Ammon's horn (tissue), 1 donor: ENCODE results near the gene CKMT2.

ENCODE experiments used
- DNase-seq: peaks from one replicate; pipeline ENCODE4 v3.0.0-alpha.2; 2016; ENCODE audit warnings: low spot score

Gene CKMT2

GRCh38 chr5:81233080-81233634 lies at the start of gene CKMT2:
CKMT2 (plus strand) TSS chr5:81233322; CDS start chr5:81251133, 17,811 bp downstream.
- DNase-seq = peak; percentile 66

DNA sequence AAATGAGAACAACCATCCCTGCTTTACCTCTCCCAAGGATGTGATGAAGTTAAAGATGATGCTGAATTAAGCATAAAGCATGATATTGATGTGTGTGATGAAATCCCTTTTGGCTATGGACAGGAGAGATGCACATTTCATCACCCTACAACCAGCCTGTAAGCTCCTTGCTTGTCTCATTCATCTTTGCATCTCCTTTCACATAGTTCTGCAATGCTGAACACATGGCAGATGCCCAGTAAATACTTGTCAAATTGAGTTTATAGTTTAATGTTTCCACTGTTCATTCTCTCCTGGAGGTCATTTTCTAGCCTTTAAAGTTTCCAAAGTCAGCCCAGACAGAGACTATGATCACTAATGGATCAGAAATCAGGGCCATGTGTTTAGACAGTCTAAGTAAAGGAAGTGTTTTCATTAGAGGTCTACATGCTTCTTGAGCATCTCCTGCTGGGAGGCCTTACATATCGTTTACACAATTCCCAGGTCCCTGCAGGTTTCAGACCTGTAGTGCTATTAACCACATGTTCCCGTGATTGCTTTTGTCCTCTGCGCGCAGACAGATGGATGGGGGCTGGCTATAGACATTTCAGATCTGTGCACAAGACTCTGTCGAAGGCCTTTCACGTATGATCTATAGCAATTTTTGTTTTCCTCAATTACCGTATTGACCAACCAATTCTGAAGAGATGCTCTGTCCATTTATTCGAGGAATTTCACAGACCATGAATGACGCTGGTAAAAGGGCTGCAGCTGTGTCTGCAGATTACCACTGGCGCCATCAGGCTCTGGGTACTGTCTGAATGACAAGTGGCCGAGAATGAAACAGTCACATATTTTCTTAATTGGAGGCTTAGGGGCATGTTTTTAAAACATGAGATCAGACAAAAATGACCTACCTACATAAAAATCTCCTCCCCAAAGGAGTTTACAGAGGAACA lies 49.0 kb upstream of the CKMT2 start:
- no peak for DNase-seq

- DNase-seq = no peak
Measured at GRCh38 chr5:81184749-81185110, 48.4 kb upstream of the CKMT2 start.

GRCh38 chr5:81187885-81188284 lies 45.2 kb upstream of the CKMT2 start:
- no peak for DNase-seq

DNA sequence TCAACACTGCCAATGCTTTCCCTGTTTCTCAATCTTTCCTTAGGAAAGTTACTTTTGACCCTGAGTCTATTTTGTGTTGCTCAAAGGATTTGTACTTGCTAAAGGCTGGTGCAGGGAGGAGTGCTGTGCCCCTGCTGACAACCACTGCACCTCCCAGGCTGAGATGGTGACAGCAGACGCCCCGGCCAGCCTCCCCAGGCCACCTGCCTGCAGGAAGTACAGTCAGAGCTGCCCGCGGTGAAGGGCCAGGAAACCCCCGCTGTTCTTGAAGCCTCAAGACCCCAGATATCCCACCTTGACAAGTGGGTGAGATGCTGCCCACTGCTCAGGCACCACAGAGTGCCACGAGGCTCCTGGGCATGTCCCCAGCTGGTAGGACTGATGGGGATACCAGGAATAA lies 44.2 kb upstream of the CKMT2 start:
- no peak for DNase-seq

- no peak for DNase-seq
Measured at GRCh38 chr5:81189875-81190498, 43.1 kb upstream of the CKMT2 start.

DNA sequence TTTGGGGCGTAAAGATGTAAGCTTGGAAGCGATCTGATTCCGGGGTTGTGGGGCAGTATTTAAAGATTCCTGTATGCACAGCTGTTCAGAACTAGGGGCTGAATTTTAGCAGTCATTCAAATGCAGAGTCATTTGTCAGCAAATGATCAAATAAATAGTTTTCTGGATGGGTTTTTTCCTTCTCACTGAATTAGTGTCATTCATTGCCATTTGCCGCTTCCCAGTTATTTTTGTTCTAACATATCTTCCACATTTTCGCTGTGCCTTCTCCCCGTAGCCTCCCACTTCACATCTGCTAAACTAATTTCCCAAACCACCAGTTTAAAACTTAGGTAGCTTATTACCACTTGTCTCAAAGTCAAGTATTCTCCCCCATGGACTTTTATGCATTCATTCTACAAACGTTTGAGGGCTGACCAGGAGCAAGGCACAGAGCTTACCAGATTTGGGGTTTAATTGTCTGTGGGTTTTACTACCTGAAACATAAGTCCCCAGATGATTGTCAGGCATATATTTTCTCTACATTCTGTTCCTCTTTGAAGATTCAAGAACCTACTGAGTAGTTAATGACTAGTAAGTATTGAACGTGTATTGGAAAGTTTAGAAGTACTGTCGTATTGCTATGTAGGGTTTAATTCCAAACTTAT lies 41.3 kb upstream of the CKMT2 start:
- DNase-seq = peak; percentile 36

DNA sequence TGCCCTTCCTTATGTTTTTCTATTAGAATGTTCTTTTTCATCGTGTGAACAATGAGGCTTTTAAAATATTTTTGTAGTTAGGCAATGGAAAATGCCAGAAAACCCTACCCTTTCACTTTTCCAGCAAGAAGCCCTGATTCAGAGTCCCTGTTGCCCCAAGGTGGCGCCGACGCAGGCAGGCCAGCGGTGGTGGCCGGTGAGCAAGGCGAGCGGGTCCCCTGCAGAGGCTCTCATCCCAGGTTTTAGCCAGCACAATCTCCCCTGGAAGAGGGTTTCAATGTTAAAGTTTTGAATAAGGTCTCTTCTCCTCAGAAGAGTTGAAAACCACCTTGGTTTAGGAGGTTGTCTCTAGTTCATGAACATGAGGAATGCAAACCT lies 40.8 kb upstream of the CKMT2 start:
- DNase-seq = no peak

GRCh38 chr5:81194633-81195334 lies 38.3 kb upstream of the CKMT2 start:
- peak; percentile 76 for DNase-seq

- DNase-seq = no peak
Measured at GRCh38 chr5:81195335-81195929, 37.7 kb upstream of the CKMT2 start.

GRCh38 chr5:81202655-81203054 lies 30.5 kb upstream of the CKMT2 start:
- DNase-seq = no peak

- no peak for DNase-seq
Measured at GRCh38 chr5:81203729-81204128, 29.4 kb upstream of the CKMT2 start.

- no peak for DNase-seq
Measured at GRCh38 chr5:81204205-81204604, 28.9 kb upstream of the CKMT2 start.

DNA sequence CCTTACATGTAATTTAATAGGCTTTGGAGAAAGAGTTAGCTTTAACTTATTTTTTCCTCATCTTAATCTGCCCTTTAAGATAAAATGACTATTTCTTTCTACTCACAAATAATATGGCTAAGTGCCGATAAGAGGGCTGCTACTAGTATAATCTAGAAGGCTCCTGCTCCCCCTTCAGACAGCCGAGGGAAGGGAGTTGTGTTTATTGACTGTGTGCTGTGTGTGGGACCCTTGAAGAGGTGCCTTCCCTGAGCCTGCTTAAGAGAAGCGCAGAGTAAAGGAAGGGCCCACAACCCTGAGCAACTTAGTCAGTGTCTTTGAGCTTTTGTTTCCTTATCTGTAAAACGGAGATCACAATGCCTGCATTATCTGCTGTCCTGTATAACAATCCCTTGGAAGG lies 28.1 kb upstream of the CKMT2 start:
- no peak for DNase-seq

DNA sequence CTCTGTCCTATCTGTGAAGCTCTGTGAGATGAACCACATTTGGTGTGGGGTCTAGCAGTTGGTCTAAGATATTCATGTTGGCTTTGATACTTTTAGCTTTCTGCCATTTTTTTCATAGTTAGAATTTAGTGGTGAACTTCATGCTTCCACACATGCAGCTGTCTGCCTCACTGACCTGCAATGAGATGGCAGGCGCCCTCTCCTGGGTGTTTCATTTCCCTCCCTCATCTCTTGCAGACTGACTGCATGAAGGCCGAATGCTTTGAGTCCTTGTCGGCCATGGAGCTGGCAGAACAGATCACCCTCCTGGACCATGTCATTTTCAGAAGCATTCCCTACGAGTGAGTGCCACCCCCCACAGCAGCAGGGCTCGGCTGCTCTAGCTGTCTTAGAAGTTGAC lies 26.1 kb upstream of the CKMT2 start:
- no peak for DNase-seq

- no peak for DNase-seq
Measured at GRCh38 chr5:81208904-81209303, 24.2 kb upstream of the CKMT2 start.

DNA sequence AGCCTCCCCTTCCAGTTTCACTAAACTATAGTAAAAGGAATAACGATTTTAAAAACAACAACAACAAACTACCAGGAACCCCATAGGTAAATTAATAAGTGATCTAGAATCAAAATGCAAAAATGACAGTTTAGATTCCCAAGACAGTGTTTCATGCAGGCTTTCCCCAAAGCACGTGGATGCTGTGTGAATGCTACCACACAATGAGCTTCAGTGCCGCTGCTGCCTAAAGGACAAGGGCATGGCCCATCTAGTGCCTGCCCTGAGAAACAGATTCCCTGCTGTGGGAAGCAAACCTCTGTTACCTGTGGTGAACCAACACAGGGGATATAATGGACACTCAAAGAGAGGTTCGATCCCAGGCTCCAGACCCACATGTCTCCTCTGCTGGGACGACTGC lies 23.7 kb upstream of the CKMT2 start:
- no peak for DNase-seq

DNA sequence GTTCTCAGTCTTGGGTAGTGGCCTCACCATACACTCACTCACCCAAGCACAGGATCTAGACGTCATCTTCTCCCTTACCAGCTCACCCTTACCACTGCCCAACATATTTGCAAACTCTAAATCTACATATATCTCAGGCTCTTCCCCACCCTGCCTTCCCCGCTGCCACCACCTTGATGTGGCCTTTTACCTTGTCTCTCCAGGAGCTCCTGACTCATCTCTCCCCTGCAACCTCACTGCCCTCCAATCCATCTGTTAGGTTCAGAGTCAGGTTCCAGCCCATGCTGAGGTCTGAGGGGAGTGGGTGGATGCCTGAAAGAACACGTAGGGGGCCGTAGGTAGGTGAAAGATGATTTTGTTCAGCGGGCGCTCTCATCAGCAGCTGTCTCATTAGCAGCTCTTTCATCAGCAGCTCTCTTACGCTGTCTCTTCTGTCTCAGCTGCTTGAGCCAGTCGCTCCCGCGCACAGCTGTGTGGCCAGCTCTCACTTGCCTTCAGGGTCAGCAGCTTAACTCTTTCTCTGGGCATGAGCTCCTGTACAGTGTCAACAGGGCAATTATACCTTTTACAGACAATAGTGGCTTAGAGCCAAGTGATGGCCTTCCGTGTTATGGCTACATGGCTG lies 23.1 kb upstream of the CKMT2 start:
- DNase-seq = no peak

DNA sequence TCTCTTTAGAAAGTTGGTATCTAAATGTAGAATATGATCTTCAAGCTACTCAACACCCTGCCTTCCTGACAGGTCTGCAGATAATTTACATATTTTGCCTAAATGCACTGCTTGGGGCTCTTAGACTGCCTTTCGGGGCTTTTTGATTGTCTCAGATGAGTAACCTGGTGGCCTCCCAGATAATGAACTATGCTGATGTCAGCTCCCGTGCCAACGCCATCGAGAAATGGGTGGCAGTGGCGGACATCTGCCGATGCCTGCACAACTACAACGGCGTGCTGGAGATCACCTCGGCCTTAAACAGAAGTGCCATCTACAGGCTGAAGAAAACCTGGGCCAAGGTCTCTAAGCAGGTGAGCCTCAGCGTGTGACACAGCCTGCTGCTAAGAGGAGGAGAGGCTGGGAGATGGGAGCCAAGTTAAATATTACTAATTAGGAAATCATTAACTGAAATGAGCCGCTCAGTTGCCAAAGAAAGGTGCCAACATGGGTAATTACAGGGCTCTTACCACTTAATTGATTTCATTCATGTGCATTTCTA lies 20.8 kb upstream of the CKMT2 start:
- DNase-seq = no peak

DNA sequence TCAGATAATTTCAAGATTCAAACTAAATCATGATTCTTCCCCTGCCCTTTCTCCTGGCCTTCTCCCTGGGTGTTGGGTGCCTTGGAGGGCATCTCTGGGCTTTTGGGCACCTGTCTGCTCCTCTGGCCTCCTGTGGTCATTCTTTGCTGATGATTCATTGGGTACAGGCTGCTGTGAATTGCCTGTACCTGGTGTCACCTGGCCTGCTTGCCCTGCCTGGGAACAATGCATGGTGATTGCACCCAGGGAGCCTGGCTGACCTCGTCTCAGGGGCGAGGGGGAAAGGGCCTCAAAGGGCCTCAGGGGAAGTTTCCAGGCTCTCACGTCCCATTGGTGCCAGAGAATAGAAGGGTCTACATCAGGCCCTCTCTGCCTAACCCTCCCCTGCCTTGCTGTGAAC lies 20.1 kb upstream of the CKMT2 start:
- no peak for DNase-seq

DNA sequence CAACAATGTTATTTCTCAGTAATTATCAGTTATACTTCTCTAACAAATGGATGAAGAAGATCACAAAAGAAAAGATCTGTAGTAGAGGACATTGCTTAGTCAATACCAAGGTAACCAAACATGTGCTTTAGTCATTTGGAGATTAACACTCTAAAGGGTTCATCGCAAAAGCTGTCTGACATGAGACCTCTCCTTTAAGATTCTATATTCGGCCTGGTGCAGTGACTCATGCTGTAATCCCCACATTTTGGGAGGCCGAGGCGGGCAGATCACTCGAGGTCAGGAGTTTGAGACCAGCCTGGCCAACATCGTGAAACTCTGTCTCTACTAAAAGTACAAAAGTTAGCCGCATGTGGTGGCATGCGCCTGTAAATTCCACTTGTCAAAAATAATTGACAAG lies 18.3 kb upstream of the CKMT2 start:
- no peak for DNase-seq
